Gastroesophageal sphincter (tissue), 3 donors: ENCODE data around the gene SSH2.

Experiments used
- POLR2A ChIP-seq, 2 donors: fragments of 450-650 bp; IDR thresholded peaks; one replicate each; pipeline ENCODE4 v1.6.1; 2017; ENCODE audit warnings: antibody characterized with exemption in 2 of 2, mild to moderate bottlenecking in 2 of 2, moderate library complexity in 1 of 2
- POLR2AphosphoS5 ChIP-seq: sonication (generic); formaldehyde crosslinking; IDR thresholded peaks from one replicate; pipeline ENCODE4 v1.6.1; 2017; ENCODE audit warnings: antibody characterized with exemption
- TF ChIP-seq, protein P1 (sequence below), 4 experiments: fragments of 200-600 bp in 2 of 4; fragments of 450-650 bp in 2 of 4; sonication (generic) in 1 of 4; IDR thresholded peaks; one replicate each; pipeline ENCODE4 v1.5.1; 2017 to 2019; ENCODE audit warnings: antibody characterized with exemption in 4 of 4, mild to moderate bottlenecking in 2 of 4, moderate library complexity in 2 of 4

DNA sequence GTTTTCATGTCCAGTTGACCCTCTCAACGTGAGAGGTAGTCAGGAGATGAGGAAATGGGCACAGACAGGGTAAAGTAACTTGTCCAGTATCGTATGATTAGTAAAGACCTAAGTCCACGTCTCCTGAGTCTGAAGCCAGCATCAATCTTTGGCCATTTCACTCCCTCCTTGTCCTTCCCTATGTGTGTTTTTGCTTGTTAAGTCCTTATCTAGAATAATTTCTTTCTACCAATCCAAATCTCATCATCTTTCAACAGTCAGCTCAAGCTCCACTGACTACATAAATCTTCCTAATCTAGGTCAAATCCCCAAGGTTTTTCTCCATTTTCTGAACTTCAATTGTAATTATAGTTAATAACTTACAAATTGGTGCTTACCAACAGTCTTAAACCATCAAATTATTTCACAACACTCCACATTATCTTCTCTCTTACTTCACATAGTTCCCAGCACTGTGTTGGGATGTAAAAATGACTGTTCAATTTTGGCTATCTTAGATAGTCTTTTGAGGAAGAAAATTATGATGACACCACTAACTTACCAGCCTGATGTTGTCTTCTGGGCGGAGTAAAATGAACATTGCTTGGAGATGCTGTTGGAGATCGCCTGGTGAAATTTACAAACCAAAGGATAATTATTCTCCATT lies 235.0 kb downstream of the SSH2 start:
- TF ChIP-seq, protein P1, sequence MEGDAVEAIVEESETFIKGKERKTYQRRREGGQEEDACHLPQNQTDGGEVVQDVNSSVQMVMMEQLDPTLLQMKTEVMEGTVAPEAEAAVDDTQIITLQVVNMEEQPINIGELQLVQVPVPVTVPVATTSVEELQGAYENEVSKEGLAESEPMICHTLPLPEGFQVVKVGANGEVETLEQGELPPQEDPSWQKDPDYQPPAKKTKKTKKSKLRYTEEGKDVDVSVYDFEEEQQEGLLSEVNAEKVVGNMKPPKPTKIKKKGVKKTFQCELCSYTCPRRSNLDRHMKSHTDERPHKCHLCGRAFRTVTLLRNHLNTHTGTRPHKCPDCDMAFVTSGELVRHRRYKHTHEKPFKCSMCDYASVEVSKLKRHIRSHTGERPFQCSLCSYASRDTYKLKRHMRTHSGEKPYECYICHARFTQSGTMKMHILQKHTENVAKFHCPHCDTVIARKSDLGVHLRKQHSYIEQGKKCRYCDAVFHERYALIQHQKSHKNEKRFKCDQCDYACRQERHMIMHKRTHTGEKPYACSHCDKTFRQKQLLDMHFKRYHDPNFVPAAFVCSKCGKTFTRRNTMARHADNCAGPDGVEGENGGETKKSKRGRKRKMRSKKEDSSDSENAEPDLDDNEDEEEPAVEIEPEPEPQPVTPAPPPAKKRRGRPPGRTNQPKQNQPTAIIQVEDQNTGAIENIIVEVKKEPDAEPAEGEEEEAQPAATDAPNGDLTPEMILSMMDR (IDR thresholded peaks at IDR 0.05) = no peak
- TF ChIP-seq POLR2A (IDR thresholded peaks at IDR 0.05) (no peak), POLR2AphosphoS5 (peak; percentile 14)
